ENCODE results near the gene ERN2. TPM values are rescaled to one million over a fixed set of nuclear protein-coding genes. Genes with fewer than 3 reads are reported as not detected.

Gene ERN2
- total and polyA plus RNA-seq, 2 of the 13 experiments (the other 11 are each of a cell fraction or from before 2014, with no cell fraction given) = 2.2 to 3.5 TPM

DNA sequence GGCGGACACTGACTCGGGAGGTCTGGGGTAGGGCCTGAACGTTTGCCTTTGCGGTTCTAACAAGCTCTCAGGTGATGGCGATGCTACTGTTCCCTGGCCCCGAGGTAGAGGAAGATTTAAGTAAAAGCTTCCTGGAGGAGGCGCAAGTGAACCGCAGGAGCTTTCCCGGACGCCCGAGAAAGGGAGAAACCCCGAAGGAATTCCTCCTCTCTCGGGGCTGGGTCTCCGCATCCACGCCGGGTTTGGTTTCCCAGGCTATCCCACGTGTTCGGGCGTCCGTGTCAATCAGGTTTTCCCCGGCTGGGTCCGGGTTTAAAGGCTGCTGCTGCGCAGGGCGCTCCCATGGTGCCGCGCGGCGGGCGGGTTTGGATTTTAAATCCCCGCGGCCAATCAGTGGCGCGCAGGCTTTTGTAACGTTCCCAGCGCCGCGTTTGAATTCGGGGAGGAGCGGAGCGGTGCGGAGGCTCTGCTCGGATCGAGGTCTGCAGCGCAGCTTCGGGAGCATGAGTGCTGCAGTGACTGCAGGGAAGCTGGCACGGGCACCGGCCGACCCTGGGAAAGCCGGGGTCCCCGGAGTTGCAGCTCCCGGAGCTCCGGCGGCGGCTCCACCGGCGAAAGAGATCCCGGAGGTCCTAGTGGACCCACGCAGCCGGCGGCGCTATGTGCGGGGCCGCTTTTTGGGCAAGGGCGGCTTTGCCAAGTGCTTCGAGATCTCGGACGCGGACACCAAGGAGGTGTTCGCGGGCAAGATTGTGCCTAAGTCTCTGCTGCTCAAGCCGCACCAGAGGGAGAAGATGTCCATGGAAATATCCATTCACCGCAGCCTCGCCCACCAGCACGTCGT lies 34.4 kb downstream of the ERN2 start, which contains the start of gene PLK1 (continued):
- TF ChIP-seq, protein P1, sequence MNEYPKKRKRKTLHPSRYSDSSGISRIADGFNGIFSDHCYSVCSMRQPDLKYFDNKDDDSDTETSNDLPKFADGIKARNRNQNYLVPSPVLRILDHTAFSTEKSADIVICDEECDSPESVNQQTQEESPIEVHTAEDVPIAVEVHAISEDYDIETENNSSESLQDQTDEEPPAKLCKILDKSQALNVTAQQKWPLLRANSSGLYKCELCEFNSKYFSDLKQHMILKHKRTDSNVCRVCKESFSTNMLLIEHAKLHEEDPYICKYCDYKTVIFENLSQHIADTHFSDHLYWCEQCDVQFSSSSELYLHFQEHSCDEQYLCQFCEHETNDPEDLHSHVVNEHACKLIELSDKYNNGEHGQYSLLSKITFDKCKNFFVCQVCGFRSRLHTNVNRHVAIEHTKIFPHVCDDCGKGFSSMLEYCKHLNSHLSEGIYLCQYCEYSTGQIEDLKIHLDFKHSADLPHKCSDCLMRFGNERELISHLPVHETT (CRISPR knock-in tag; conservative IDR thresholded peaks at IDR 0.05) = peak; percentile 50
- peak; percentile 100 for TF ChIP-seq ATF7-NPFF (CRISPR knock-in tag; IDR thresholded peaks at IDR 0.05; ENCODE audit: low read depth)
- peak; percentile 63; the same call in 1 of the 2 replicates for TF ChIP-seq CEBPB (IDR thresholded peaks at IDR 0.05; ENCODE audit: borderline replicate concordance, low read depth, low read length)
- TF ChIP-seq ZNF547 (CRISPR knock-in tag; IDR thresholded peaks at IDR 0.05) = peak; percentile 82
- TF ChIP-seq TEAD3 (CRISPR knock-in tag; optimal IDR thresholded peaks at IDR 0.05; ENCODE audit: borderline replicate concordance) = peak; percentile 45
- TF ChIP-seq, protein P2, sequence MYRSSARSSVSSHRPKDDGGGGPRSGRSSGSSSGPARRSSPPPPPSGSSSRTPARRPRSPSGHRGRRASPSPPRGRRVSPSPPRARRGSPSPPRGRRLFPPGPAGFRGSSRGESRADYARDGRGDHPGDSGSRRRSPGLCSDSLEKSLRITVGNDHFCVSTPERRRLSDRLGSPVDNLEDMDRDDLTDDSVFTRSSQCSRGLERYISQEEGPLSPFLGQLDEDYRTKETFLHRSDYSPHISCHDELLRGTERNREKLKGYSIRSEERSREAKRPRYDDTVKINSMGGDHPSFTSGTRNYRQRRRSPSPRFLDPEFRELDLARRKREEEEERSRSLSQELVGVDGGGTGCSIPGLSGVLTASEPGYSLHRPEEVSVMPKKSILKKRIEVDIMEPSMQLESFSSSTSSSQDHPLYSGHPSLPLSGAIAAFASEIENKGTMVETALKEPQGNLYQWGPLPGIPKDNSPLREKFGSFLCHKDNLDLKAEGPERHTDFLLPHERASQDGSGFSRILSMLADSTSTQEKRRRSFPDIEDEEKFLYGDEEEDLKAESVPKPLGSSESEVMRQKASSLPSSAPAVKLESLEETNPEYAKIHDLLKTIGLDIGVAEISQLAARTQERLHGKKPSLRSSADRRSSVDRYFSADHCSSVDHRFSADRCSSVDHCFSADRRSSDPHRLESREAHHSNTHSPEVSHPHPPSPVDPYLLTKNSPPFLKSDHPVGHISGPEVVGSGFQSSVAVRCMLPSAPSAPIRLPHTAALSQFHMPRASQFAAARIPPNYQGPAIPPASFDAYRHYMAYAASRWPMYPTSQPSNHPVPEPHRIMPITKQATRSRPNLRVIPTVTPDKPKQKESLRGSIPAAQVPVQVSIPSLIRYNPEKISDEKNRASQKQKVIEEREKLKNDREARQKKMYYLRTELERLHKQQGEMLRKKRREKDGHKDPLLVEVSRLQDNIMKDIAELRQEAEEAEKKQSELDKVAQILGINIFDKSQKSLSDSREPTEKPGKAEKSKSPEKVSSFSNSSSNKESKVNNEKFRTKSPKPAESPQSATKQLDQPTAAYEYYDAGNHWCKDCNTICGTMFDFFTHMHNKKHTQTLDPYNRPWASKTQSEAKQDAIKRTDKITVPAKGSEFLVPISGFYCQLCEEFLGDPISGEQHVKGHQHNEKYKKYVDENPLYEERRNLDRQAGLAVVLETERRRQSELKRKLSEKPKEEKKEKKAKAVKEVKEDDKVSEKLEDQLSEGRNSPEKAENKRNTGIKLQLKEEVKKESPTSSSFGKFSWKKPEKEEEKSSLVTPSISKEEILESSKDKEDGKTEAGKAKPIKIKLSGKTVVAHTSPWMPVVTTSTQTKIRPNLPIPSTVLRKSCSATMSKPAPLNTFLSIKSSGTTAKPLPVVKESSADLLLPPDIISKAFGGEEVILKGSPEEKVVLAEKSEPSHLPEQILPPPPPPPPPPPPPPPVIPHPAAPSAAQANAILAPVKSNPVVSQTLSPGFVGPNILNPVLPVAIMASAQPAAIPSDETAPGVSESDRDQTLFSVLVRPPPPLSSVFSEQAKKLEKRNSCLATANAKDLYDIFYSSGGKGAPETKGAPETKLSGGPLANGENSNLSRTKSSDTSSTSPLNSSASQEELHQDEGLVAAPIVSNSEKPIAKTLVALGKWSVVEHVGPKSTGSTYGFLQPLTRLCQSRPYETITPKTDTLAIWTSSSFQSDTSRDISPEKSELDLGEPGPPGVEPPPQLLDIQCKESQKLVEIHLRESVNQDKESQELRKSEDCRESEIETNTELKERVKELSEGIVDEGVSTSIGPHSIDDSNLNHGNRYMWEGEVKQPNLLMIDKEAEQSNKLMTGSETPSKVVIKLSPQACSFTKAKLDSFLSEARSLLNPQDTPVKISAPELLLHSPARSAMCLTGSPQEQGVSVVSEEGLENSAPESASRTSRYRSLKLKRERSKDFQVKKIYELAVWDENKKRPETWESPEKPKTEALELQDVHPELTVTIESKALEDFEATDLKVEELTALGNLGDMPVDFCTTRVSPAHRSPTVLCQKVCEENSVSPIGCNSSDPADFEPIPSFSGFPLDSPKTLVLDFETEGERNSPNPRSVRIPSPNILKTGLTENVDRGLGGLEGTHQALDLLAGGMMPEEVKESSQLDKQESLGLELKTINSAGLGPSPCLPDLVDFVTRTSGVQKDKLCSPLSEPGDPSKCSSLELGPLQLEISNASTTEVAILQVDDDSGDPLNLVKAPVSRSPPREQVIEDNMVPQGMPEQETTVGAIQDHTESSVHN (CRISPR knock-in tag; IDR thresholded peaks at IDR 0.05) = 0 out of 2 replicates have a peak, but pooled peaks have one; percentile 27
- TF ChIP-seq FOXC1 (CRISPR knock-in tag; IDR thresholded peaks at IDR 0.05; ENCODE audit: borderline replicate concordance) = peak; percentile 40; the same call in 1 of the 2 replicates
- TF ChIP-seq EZH2 (conservative IDR thresholded peaks at IDR 0.05; ENCODE audit: low read depth, low read length) = no peak
- TF ChIP-seq MEIS2 (CRISPR knock-in tag; IDR thresholded peaks at IDR 0.05) = peak; percentile 86
- 0 out of 2 replicates have a peak, but pooled peaks have one; percentile 39 for TF ChIP-seq ZNF20 (CRISPR knock-in tag; IDR thresholded peaks at IDR 0.05)
- TF ChIP-seq, protein P3, sequence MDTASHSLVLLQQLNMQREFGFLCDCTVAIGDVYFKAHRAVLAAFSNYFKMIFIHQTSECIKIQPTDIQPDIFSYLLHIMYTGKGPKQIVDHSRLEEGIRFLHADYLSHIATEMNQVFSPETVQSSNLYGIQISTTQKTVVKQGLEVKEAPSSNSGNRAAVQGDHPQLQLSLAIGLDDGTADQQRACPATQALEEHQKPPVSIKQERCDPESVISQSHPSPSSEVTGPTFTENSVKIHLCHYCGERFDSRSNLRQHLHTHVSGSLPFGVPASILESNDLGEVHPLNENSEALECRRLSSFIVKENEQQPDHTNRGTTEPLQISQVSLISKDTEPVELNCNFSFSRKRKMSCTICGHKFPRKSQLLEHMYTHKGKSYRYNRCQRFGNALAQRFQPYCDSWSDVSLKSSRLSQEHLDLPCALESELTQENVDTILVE (CRISPR knock-in tag; IDR thresholded peaks at IDR 0.05) = peak; percentile 78
- peak; percentile 85 for TF ChIP-seq NCOR1 (IDR thresholded peaks at IDR 0.05; ENCODE audit: borderline replicate concordance, low read length)
- TF ChIP-seq, protein P4, sequence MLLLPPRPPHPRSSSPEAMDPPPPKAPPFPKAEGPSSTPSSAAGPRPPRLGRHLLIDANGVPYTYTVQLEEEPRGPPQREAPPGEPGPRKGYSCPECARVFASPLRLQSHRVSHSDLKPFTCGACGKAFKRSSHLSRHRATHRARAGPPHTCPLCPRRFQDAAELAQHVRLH (CRISPR knock-in tag; IDR thresholded peaks at IDR 0.05; ENCODE audit: borderline replicate concordance, low read depth) = peak; percentile 91; the same call in 1 of the 2 replicates
- peak; percentile 21; the same call in 1 of the 2 replicates for TF ChIP-seq AKAP8 (CRISPR knock-in tag; IDR thresholded peaks at IDR 0.05)
- peak; percentile 48; the same call in 1 of the 2 replicates for TF ChIP-seq RARA (CRISPR knock-in tag; IDR thresholded peaks at IDR 0.05)

All from HepG2 (cell line).